GM18867 (cell line): ENCODE measurements around the gene CKS1B.

Experiments
- ATAC-seq: cut with Tn5 transposase; IDR thresholded peaks from one replicate; pipeline ENCODE4 v1.9.1; 2021; ENCODE audit warnings: mild to moderate bottlenecking, moderate library complexity; ENCODE audit not compliant: unreplicated experiment

CKS1B gene

GRCh38 chr1:155012026-155012546 lies 37.6 kb downstream of the CKS1B start:
- ATAC-seq: no peak

GRCh38 chr1:155012776-155013602 lies 38.5 kb downstream of the CKS1B start:
- no peak for ATAC-seq

GRCh38 chr1:155013632-155014031 lies 39.2 kb downstream of the CKS1B start:
- no peak for ATAC-seq

GRCh38 chr1:155014709-155015508 lies 40.4 kb downstream of the CKS1B start:
- ATAC-seq: no peak

GRCh38 chr1:155015527-155016230 lies 41.2 kb downstream of the CKS1B start:
- no peak for ATAC-seq

GRCh38 chr1:155016231-155016831 lies 41.9 kb downstream of the CKS1B start:
- no peak for ATAC-seq

- peak; percentile 72 for ATAC-seq
These were observed 42.8 kb downstream of the CKS1B start for GRCh38 chr1:155017041-155017945.

GRCh38 chr1:155017946-155018316 lies 43.5 kb downstream of the CKS1B start:
- no peak for ATAC-seq

- no peak for ATAC-seq
These were observed 44.3 kb downstream of the CKS1B start for GRCh38 chr1:155018617-155019348.

GRCh38 chr1:155019377-155020245 lies 45.1 kb downstream of the CKS1B start:
- ATAC-seq: no peak

GRCh38 chr1:155022136-155022926 lies 47.9 kb downstream of the CKS1B start:
- ATAC-seq: no peak

GRCh38 chr1:155022927-155023236 lies 48.4 kb downstream of the CKS1B start:
- no peak for ATAC-seq

GRCh38 chr1:155023627-155024026 lies 49.1 kb downstream of the CKS1B start:
- ATAC-seq: no peak

- ATAC-seq: no peak
These were observed 49.8 kb downstream of the CKS1B start for GRCh38 chr1:155024315-155024714.

GRCh38 chr1:155026154-155026553 lies 51.7 kb downstream of the CKS1B start:
- ATAC-seq: no peak

GRCh38 chr1:155026588-155026987 lies 52.1 kb downstream of the CKS1B start:
- no peak for ATAC-seq
